ENCODE data around the gene TSPAN7. TPM values are rescaled to one million over a fixed set of nuclear protein-coding genes. Genes with fewer than 3 reads are reported as not detected.

Gene TSPAN7
- total and polyA plus RNA-seq, 2 of the 8 experiments (the other 6 are each of a cell fraction or from before 2014, with no cell fraction given), result 32.1 to 37.7 TPM

- TF ChIP-seq RXRA (IDR thresholded peaks at IDR 0.05; ENCODE audit: insufficient read depth, low read depth, low read length) (no peak), MAX (IDR thresholded peaks at IDR 0.05) (no peak), POU5F1 (IDR thresholded peaks at IDR 0.05; ENCODE audit: low read depth, low read length) (no peak), RAD21 (IDR thresholded peaks at IDR 0.05 in 1 of 2, conservative IDR thresholded peaks at IDR 0.05 in 1 of 2; ENCODE audit: low read depth in 2 of 2, low read length in 2 of 2) (no peak), CEBPB (IDR thresholded peaks at IDR 0.05; ENCODE audit: low read depth, low read length) (no peak), ZNF274 (IDR thresholded peaks at IDR 0.05; ENCODE audit: borderline replicate concordance, extremely low read depth, low read length) (no peak), ASH2L (IDR thresholded peaks at IDR 0.05; ENCODE audit: low read length) (no peak), JUND (IDR thresholded peaks at IDR 0.05; ENCODE audit: low read length) (no peak), CHD1 (IDR thresholded peaks at IDR 0.05; ENCODE audit: low read depth, low read length) (no peak), SUZ12 (IDR thresholded peaks at IDR 0.05; ENCODE audit: low read length) (no peak), TAF1 (IDR thresholded peaks at IDR 0.05; ENCODE audit: low read depth, low read length) (no peak), TCF12 (IDR thresholded peaks at IDR 0.05; ENCODE audit: low read depth, low read length) (no peak)
- no peaks in the 10 kb centered on the region for H3K9me3 ChIP-seq (ENCODE audit: insufficient read depth in 2 of 2, low read depth in 1 of 2, low read length in 1 of 2)
- H4K91ac ChIP-seq (replicated peaks; ENCODE audit: insufficient read length, low read length), result no peak overlapping the region
- no peak overlapping the region for H3K4me2 ChIP-seq (ENCODE audit: insufficient read depth in 1 of 2, low read depth in 2 of 2, low read length in 2 of 2)
- H4K20me1 ChIP-seq (replicated peaks in 1 of 2; ENCODE audit: control insufficient read depth in 1 of 2, insufficient read depth in 2 of 2, low read length in 2 of 2), result no peaks in the 10 kb centered on the region
- H2BK20ac ChIP-seq (ENCODE audit: low read length), result no peak overlapping the region
- H2AFZ ChIP-seq (ENCODE audit: low read length), result no peak overlapping the region
- no peaks in the 10 kb centered on the region for H3K4me1 ChIP-seq (replicated peaks in 1 of 4; ENCODE audit: control insufficient read depth in 3 of 4, insufficient read depth in 4 of 4, low read length in 3 of 4)
- no peaks in the 10 kb centered on the region for H3K36me3 ChIP-seq (ENCODE audit: control insufficient read depth in 2 of 4, insufficient read depth in 4 of 4, low read length in 3 of 4)
- H2AK5ac ChIP-seq (ENCODE audit: low read depth, low read length), result no peak overlapping the region
- H4K8ac ChIP-seq (ENCODE audit: extremely low read depth, insufficient read depth, low read length), result no peak overlapping the region
- FAIRE-seq (no peak), DNase-seq (ENCODE audit: low read depth in 1 of 2, low spot score in 2 of 2) (no peak)
- no peak overlapping the region for H4K5ac ChIP-seq (ENCODE audit: insufficient read length, low read depth, low read length)
- WGBS, 2 experiments (ENCODE audit: extremely low coverage in 1 of 2, insufficient coverage in 1 of 2, insufficient read length in 1 of 2, insufficient replicate concordance in 2 of 2, low coverage in 1 of 2, low lambda C conversion rate in 2 of 2, missing lambda C conversion rate in 1 of 2), result 93% methylated on average over 1 of the region's 1 CpG; no CpG with 5 or more reads in 1 of the 2 experiments
- H3K56ac ChIP-seq (replicated peaks; ENCODE audit: insufficient read length, low read depth, low read length), result no peak overlapping the region
- no peak overlapping the region for H3K18ac ChIP-seq (ENCODE audit: extremely low read depth, low read length)
- H3K14ac ChIP-seq (ENCODE audit: insufficient read length), result no peak overlapping the region
- H3K9ac ChIP-seq (replicated peaks in 1 of 4; ENCODE audit: extremely low read depth in 1 of 4, low read depth in 3 of 4, low read length in 3 of 4), result no peak overlapping the region
- ChIA-PET CTCF (ENCODE audit: partially characterized antibody) (no interaction called here), POLR2A (ENCODE audit: partially characterized antibody) (no interaction called here)
- no peaks in the 10 kb centered on the region for H3K79me1 ChIP-seq (ENCODE audit: low read depth, low read length)
- H3K23ac ChIP-seq (ENCODE audit: insufficient read length), result no peak overlapping the region
- H2BK120ac ChIP-seq (replicated peaks; ENCODE audit: low read depth, low read length), result no peak overlapping the region
- no peaks in the 10 kb centered on the region for H3K79me2 ChIP-seq (ENCODE audit: control insufficient read depth in 1 of 2, insufficient read depth in 2 of 2, low read length in 2 of 2)
- no peaks in the 10 kb centered on the region for H3K23me2 ChIP-seq (ENCODE audit: low read depth, low read length)
- H2BK15ac ChIP-seq (ENCODE audit: low read length), result no peak overlapping the region
- H3K27ac ChIP-seq (ENCODE audit: low read depth, low read length), result no peak overlapping the region
- no peak overlapping the region for H2BK5ac ChIP-seq (ENCODE audit: low read depth, low read length)
- H3K4me3 ChIP-seq (ENCODE audit: extremely low read depth in 1 of 4, insufficient read depth in 2 of 4, low read depth in 3 of 4, low read length in 4 of 4), result no peak overlapping the region
- no peak overlapping the region for H2BK12ac ChIP-seq (ENCODE audit: low read depth, low read length)
- H3K4ac ChIP-seq (replicated peaks; ENCODE audit: insufficient read length, low read depth, low read length), result no peak overlapping the region
- H3K27me3 ChIP-seq (replicated peaks in 1 of 4; ENCODE audit: control insufficient read depth in 3 of 4, extremely low read depth in 1 of 4, insufficient read depth in 3 of 4, low read length in 3 of 4), result no peaks in the 10 kb centered on the region
Observed at GRCh38 chrX:38570396-38570795, 9.1 kb downstream of the TSPAN7 start.

Data from H1 (cell line).